Brain microvascular endothelial cell (primary cell): ENCODE measurements around the gene OIP5.

Experiments used
- DNase-seq: peaks from one replicate; pipeline ENCODE4 v3.0.0-alpha.2; 2020
- H3K27ac ChIP-seq: fragments of 250-450 bp; sonication (Bioruptor Pico); 2 replicates; pipeline ENCODE4 v1.5.1; 2020; ENCODE audit warnings: mild to moderate bottlenecking, moderate library complexity
- H3K27me3 ChIP-seq: fragments of 250-450 bp; sonication (Bioruptor Pico); replicated peaks from 2 replicates; pipeline ENCODE4 v1.5.1; 2020; ENCODE audit warnings: mild to moderate bottlenecking
- H3K36me3 ChIP-seq: fragments of 250-450 bp; sonication (Bioruptor Pico); replicated peaks from 2 replicates; pipeline ENCODE4 v1.5.1; 2020; ENCODE audit warnings: mild to moderate bottlenecking
- H3K4me3 ChIP-seq: 2 replicates; pipeline ENCODE4 v1.5.1; 2011; ENCODE audit warnings: low read depth, mild to moderate bottlenecking, control low read depth, low read length, moderate library complexity
- CTCF ChIP-seq: IDR thresholded peaks from 2 replicates; pipeline ENCODE4 v1.5.1; 2011; ENCODE audit warnings: low read depth, mild to moderate bottlenecking, moderate library complexity, low read length, control low read depth, inconsistent platforms; ENCODE audit errors: missing control alignments
- in situ Hi-C: cut with HindIII; loops from 2 replicates; pipeline ENCODE4 v1.10.0; 2017; ENCODE audit warnings: low sequenced_read_pairs, low pct_ligation_motif_present

OIP5 gene

GRCh38 chr15:41259546-41260189 is 72.7 kb downstream of the OIP5 start:
- peaks cover 32% of the 10 kb centered on the region for H3K36me3 ChIP-seq
- in situ Hi-C loops: no loop called here

More at GRCh38 chr15:41259546-41260189, 72.7 kb downstream of the OIP5 start:
- no peak for DNase-seq
- no peak overlapping the region for H3K27ac ChIP-seq
- no peak overlapping the region for H3K4me3 ChIP-seq
- TF ChIP-seq CTCF: no peak
- H3K27me3 ChIP-seq: no peaks in the 10 kb centered on the region
